Vagina (tissue), 2 donors: ENCODE data around the gene B3GNT3.

ENCODE experiments used
- CTCF ChIP-seq, 3 experiments: fragments of 450-650 bp in 2 of 3; fragments of 200-600 bp in 1 of 3; sonication (generic) in 1 of 3; IDR thresholded peaks; one replicate each; pipeline ENCODE4 v1.5.1; 2017 to 2019; ENCODE audit warnings: antibody characterized with exemption in 3 of 3, mild to moderate bottlenecking in 2 of 3, moderate library complexity in 2 of 3
- POLR2A ChIP-seq, 2 donors: fragments of 450-650 bp; IDR thresholded peaks; one replicate each; pipeline ENCODE4 v1.6.1; 2017; ENCODE audit warnings: antibody characterized with exemption in 2 of 2, mild to moderate bottlenecking in 2 of 2, moderate library complexity in 2 of 2

GRCh38 chr19:17753976-17754375 is 41.0 kb upstream of the B3GNT3 start:
- TF ChIP-seq CTCF (IDR thresholded peaks at IDR 0.05) (no peak), POLR2A (IDR thresholded peaks at IDR 0.05) (no peak)
